ENCODE results near the gene OR10V1. TPM values are rescaled to one million over a fixed set of nuclear protein-coding genes. Genes with fewer than 3 reads are reported as not detected.

Gene OR10V1
- total and polyA plus RNA-seq, 2 of the 4 experiments (the other 2 are of a cell fraction) = not detected

DNA sequence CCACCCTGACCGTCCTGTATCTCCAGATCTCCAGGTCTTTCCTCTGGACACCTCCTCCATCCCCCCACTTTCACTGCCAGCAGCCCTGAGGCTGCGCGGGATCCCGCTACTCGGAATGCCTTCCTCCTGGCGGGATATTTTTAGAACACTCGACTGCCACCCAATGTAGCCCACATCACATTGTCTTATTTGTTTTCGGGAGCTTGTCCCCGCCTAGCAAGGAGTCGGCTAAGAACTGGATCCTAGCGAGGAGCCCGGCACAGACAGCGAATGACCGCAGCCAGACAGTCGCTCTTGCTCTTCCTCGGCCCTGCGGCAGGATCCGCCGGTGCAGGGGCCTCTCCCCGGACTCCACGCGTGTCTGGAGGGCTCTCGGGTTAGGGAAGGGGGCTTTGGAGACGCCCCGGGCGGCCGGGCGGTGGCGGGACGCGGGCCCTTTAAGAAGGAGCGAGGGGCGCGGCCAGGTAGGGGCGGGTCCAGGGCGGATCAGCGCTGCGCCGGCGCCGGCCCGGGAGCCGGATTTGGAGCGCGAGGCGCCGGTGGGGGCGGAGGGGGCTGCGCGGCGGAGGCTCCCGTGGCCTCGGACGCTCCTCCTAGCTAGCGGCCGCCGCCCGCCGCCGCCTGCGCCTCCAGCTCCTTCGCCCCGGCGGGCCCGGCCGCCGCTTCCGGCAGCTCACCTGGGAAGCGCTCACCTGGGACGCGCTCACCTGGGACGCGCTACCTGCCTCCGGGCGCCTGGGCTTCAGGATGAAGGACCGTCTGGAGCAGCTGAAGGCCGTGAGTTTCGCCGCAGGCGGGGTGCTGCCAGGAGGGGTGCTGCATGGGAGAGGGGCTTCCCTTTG, 41.4 kb upstream of the OR10V1 start, which contains the start of gene STX3:
STX3 (plus strand) TSS at position 518 of the 842 bp plus-strand sequence; CDS start at position 748, 230 bp downstream.
- Histone ChIP-seq H3K56ac (ENCODE audit: extremely low read depth, insufficient read depth, low read length) (no peak within 1 kb of the TSS; the same call in 1 of the 2 replicates), H3K4me2 (ENCODE audit: low read depth, low read length) (peak within 1 kb of the TSS; percentile 98), H4K20me1 (ENCODE audit: insufficient read depth, low read length) (peaks cover 5% of the 10 kb centered on the region; the same call in 1 of the 2 replicates), H4K8ac (ENCODE audit: low read depth in 2 of 2, low read length in 2 of 2) (peak within 1 kb of the TSS; percentile 16 to 66; a peak in 1 of 4 replicates), H3K18ac (ENCODE audit: low read depth, low read length) (peak within 1 kb of the TSS; percentile 84), H3K9me1 (ENCODE audit: insufficient read depth, low read length) (peaks cover 5% of the 10 kb centered on the region; the same call in 1 of the 2 replicates), H2AK5ac (ENCODE audit: low read depth, low read length) (peak within 1 kb of the TSS; percentile 60; the same call in 1 of the 2 replicates), H2BK5ac (ENCODE audit: low read depth, low read length, poor library complexity, severe bottlenecking) (peak within 1 kb of the TSS; percentile 62), H2BK20ac (ENCODE audit: low read depth, low read length) (peak within 1 kb of the TSS; percentile 36; the same call in 1 of the 2 replicates), H3K36me3 (ENCODE audit: control insufficient read depth, insufficient read depth, low read length) (no peaks in the 10 kb centered on the region), H2AFZ (replicated peaks; ENCODE audit: low read length, poor library complexity) (peak within 1 kb of the TSS; percentile 96), H3K27me3 (ENCODE audit: control insufficient read depth, insufficient read depth, low read length) (no peaks in the 10 kb centered on the region), H3K23ac (ENCODE audit: low read depth, low read length) (peak within 1 kb of the TSS; percentile 70), H3K14ac (replicated peaks; ENCODE audit: low read depth, low read length) (peak within 1 kb of the TSS; percentile 43), H2AK9ac (replicated peaks; ENCODE audit: low read depth, low read length, poor library complexity) (peak within 1 kb of the TSS; percentile 93), H2BK120ac (ENCODE audit: low read depth, low read length) (peak within 1 kb of the TSS; percentile 78), H3K4ac (ENCODE audit: low read depth, low read length) (peak within 1 kb of the TSS; percentile 68), H3K27ac (ENCODE audit: insufficient read depth, low read length) (peak within 1 kb of the TSS; percentile 37), H4K91ac (ENCODE audit: insufficient read depth, low read depth, low read length) (peak within 1 kb of the TSS; percentile 64), H3K79me1 (ENCODE audit: low read depth in 1 of 2, low read length in 2 of 2) (peaks cover 0 to 23% of the 10 kb centered on the region in 2 experiments; a peak in 3 of 4 replicates), H2BK15ac (ENCODE audit: low read depth, low read length) (0 out of 3 replicates have a peak within 1 kb of the TSS, but pooled peaks have one; percentile 70), H3K9ac (ENCODE audit: low read depth, low read length) (peak within 1 kb of the TSS; percentile 61), H3K4me3 (ENCODE audit: insufficient read depth, low read depth, low read length) (peak within 1 kb of the TSS; percentile 83), H4K5ac (ENCODE audit: low read depth, low read length) (peak within 1 kb of the TSS; percentile 73; the same call in 1 of the 2 replicates), H3K4me1 (ENCODE audit: control insufficient read depth, insufficient read depth, low read length) (peaks cover 5% of the 10 kb centered on the region), H3K9me3 (ENCODE audit: control insufficient read depth, insufficient read depth, low read length) (no peaks in the 10 kb centered on the region)
- ChIA-PET POLR2A (ENCODE audit: unreplicated experiment) (no interaction called here), CTCF (interaction anchor here (0.5 to 1.9 kb wide), 11 partner anchors 10 to 47 kb away, joined by 3 to 5 read pairs (median 3); no protein-coding TSS in a partner anchor)
- DNase-seq = peak; percentile 35
- BruUV-seq (replicated peaks) = no TSS peak
- intact Hi-C loops (cut with micrococcal nuclease) = loop anchor here (1.0 to 5.0 kb wide), 7 partner anchors 32 to 437 kb away; partner anchors contain the start of genes MRPL16 and PATL1
- WGBS, 2 experiments (ENCODE audit: extremely low coverage in 2 of 2, insufficient read length in 1 of 2) = 1% methylated on average over 50 of the region's 80 CpGs; no CpG with 5 or more reads in 1 of the 2 experiments
- in situ Hi-C loops (cut with MboI; ENCODE audit: low sequenced_read_pairs) = loop anchor here (5.0 kb wide), 1 partner anchor 47 kb away; no protein-coding TSS in a partner anchor
- peak; percentile 83 for ATAC-seq (ENCODE audit: low read depth)
- TF ChIP-seq RAD21 (IDR thresholded peaks at IDR 0.05; ENCODE audit: low read length) (no peak), SMC3 (IDR thresholded peaks at IDR 0.05; ENCODE audit: low read depth, low read length) (no peak), MAFK (IDR thresholded peaks at IDR 0.05; ENCODE audit: low read depth, low read length) (no peak)
- TF ChIP-seq, protein P1, sequence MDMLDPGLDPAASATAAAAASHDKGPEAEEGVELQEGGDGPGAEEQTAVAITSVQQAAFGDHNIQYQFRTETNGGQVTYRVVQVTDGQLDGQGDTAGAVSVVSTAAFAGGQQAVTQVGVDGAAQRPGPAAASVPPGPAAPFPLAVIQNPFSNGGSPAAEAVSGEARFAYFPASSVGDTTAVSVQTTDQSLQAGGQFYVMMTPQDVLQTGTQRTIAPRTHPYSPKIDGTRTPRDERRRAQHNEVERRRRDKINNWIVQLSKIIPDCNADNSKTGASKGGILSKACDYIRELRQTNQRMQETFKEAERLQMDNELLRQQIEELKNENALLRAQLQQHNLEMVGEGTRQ (IDR thresholded peaks at IDR 0.05; ENCODE audit: low read depth, low read length) = no peak
- dilution Hi-C loops (cut with HindIII; ENCODE audit: low sequenced_read_pairs, unreplicated experiment) = no loop called here
